Tibial artery (tissue), 4 donors: ENCODE results near the gene TM9SF4.

Experiments used
- DNase-seq, 2 donors: peaks; one replicate each; pipeline ENCODE4 v3.0.0-alpha.2; 2019
- H3K27ac ChIP-seq, 2 donors: fragments of 200-600 bp; sonication (generic) in 1 of 2; 1 replicate in 1 of 2; 2 replicates in 1 of 2; pipeline ENCODE4 v1.5.1; 2018 to 2019; ENCODE audit warnings: mild to moderate bottlenecking in 1 of 2
- H3K27me3 ChIP-seq, 2 donors: fragments of 200-600 bp; sonication (generic) in 1 of 2; one replicate each; pipeline versions ENCODE4 v1.5.1 to v1.6.0; 2016 to 2019
- H3K36me3 ChIP-seq, 3 donors: fragments of 200-600 bp; sonication (generic) in 2 of 3; one replicate each; pipeline ENCODE4 v1.5.1; 2016 to 2019; ENCODE audit warnings: mild to moderate bottlenecking in 2 of 3
- H3K4me1 ChIP-seq, 4 donors: fragments of 200-600 bp; sonication (generic) in 2 of 4; 1 replicate in 3 of 4; 2 replicates in 1 of 4; pipeline ENCODE4 v1.5.1; 2016 to 2019
- H3K4me3 ChIP-seq, 2 donors: fragments of 200-600 bp; sonication (generic) in 1 of 2; 1 replicate in 1 of 2; 2 replicates in 1 of 2; pipeline ENCODE4 v1.5.1; 2018 to 2019; ENCODE audit warnings: mild to moderate bottlenecking in 2 of 2
- H3K9me3 ChIP-seq, 3 donors: fragments of 200-600 bp; sonication (generic) in 1 of 3; one replicate each; pipeline ENCODE4 v1.5.1; 2016 to 2019
- CTCF ChIP-seq, 2 experiments: fragments of 200-600 bp in 1 of 2; fragments of 450-650 bp in 1 of 2; IDR thresholded peaks; one replicate each; pipeline ENCODE4 v1.5.1; 2017 to 2019; ENCODE audit warnings: antibody characterized with exemption in 2 of 2, mild to moderate bottlenecking in 1 of 2, moderate library complexity in 1 of 2
- intact Hi-C: fragments of 100-400 bp; cut with DNase I; formaldehyde crosslinking; loops from one replicate; pipeline ENCODE4 v1.15.0; 2023; ENCODE audit warnings: low total_unique reads

The TM9SF4 gene

DNA sequence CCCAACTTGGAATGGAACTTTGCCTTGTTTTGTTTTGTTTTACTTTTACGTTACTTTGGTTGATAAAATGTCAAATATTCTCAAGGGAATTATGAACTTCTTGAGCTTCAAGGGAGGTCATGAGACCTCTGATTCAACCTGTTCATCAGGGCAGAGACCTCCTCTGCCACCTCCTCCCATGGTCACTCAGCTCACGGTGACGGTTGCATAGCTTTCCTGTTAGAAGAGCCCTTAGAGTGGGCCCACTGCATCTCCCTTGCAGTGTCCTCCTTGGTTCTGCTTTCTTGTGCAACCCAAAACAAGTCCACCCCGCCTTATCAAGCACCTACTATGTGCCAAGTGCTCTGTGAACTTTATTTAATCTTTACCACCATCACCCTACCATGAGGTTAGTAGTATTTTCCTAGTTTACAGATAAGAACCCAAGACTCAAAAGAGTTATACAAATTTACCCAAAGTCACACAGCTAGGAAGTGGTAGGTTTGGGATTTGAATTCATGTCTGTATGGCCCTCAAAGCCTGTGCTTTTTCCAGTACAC is 15.5 kb downstream of the TM9SF4 start:
- no peaks in the 10 kb centered on the region for H3K4me1 ChIP-seq
- peaks cover 0 to 6% (median 0%) of the 10 kb centered on the region in 3 donors for H3K36me3 ChIP-seq
- intact Hi-C loops, result no loop called here
- H3K9me3 ChIP-seq, result no peaks in the 10 kb centered on the region
- TF ChIP-seq CTCF (IDR thresholded peaks at IDR 0.05), result no peak
- H3K27me3 ChIP-seq, result no peaks in the 10 kb centered on the region
- DNase-seq, result no peak
- H3K4me3 ChIP-seq, result no peak overlapping the region
- no peak overlapping the region for H3K27ac ChIP-seq

DNA sequence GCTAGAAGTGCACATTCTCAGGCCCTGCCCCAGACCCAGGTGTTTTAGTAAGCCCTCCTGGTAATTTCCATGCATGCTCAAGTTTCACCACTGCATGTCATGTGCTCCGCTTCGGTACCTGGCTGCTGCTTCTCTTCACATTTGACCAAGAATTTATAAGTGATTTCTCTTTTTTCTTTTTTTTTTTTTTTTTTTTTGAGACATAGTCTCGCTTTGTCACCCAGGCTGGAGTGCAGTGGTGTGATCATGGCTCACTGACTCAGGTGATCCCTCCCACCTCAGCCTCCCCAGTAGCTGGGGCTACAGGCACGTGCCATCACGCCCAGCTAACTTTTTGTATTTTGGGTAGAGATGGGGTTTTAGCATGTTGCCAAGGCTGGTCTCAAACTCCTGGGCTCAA is 16.0 kb downstream of the TM9SF4 start:
- Histone ChIP-seq H3K36me3 (peaks cover 0 to 6% (median 0%) of the 10 kb centered on the region in 3 donors), H3K4me3 (no peak overlapping the region), H3K27ac (no peak overlapping the region), H3K27me3 (no peaks in the 10 kb centered on the region), H3K4me1 (peaks cover 0 to 5% (median 0%) of the 10 kb centered on the region in 4 donors), H3K9me3 (no peaks in the 10 kb centered on the region)
- DNase-seq, result no peak
- intact Hi-C loops, result no loop called here
- no peak for TF ChIP-seq CTCF (IDR thresholded peaks at IDR 0.05)

DNA sequence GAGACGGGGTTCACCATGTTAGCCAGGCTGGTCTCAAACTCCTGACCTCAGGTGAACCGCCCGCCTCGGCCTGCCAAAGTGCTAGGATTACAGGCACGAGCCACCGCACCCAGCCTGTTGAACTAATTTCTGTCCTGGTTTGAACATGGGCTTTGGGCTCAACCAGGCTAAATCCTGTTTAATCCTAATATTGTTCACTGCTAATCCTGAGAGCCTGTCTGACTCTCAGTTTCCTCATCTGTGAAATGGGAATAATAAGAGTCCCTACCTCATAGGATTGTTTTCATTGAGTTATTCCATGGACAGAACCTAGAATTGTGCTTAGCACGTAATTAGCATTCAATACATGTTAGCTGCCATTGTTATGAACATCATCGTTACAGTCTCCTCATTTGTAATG is 17.4 kb downstream of the TM9SF4 start:
- no peak overlapping the region for H3K4me3 ChIP-seq
- H3K27me3 ChIP-seq, result no peaks in the 10 kb centered on the region
- no peaks in the 10 kb centered on the region for H3K9me3 ChIP-seq
- TF ChIP-seq CTCF (IDR thresholded peaks at IDR 0.05), result no peak
- no peak overlapping the region for H3K27ac ChIP-seq
- H3K4me1 ChIP-seq, result peaks cover 0 to 10% (median 0%) of the 10 kb centered on the region in 4 donors
- peaks cover 0 to 6% (median 0%) of the 10 kb centered on the region in 3 donors for H3K36me3 ChIP-seq
- intact Hi-C loops, result no loop called here
- no peak for DNase-seq

DNA sequence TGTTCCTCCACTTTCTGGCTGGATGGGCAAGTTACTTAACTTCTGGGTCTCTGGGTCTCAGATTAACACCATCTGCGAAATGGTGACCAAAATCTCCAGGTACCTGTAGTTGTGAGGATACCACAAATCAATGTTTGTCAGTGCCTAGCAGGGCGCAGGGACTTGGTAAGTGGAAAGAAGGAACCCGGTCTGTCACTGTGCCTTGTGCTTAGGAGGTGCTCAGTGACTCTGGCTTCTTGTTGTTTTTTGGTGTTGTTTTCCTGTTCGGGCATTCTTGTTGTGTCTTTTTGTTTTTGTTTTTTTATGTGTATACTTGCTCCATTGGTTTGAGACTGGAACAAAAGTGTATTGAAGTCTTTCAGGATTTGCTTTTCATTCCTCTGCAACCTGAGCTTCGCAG is 17.8 kb downstream of the TM9SF4 start:
- Histone ChIP-seq H3K36me3 (peaks cover 0 to 6% (median 0%) of the 10 kb centered on the region in 3 donors), H3K4me3 (no peak overlapping the region), H3K27me3 (no peaks in the 10 kb centered on the region), H3K9me3 (no peaks in the 10 kb centered on the region), H3K4me1 (peaks cover 0 to 10% (median 0%) of the 10 kb centered on the region in 4 donors), H3K27ac (no peak overlapping the region)
- intact Hi-C loops, result no loop called here
- DNase-seq, result no peak
- no peak for TF ChIP-seq CTCF (IDR thresholded peaks at IDR 0.05)

GRCh38 chr20:32128167-32128566 is 18.7 kb downstream of the TM9SF4 start:
- no peak for DNase-seq
- H3K4me1 ChIP-seq, result peaks cover 0 to 10% (median 0%) of the 10 kb centered on the region in 4 donors
- no peak overlapping the region for H3K27ac ChIP-seq
- TF ChIP-seq CTCF (IDR thresholded peaks at IDR 0.05), result no peak
- intact Hi-C loops, result no loop called here
- H3K27me3 ChIP-seq, result no peaks in the 10 kb centered on the region
- H3K36me3 ChIP-seq, result peaks cover 0 to 10% (median 0%) of the 10 kb centered on the region in 3 donors
- H3K4me3 ChIP-seq, result no peak overlapping the region
- no peaks in the 10 kb centered on the region for H3K9me3 ChIP-seq

DNA sequence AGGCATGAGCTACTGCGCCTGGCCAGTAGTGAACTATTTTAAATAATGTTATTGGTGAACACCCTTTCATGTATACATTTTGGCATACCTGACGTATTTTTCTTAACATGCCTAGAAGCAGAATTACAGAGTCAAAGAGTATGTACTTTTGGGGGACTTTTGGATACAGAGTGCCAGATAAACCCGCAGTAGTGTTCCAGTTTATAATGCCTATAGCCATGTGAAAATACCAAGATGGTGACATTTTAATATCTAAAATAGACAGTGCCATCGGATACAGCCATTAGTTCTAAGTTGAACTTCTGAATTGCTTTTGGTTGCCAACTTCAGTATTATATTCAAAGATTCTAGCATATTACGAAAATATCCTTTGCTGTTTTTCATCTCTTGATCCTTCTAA is 20.3 kb downstream of the TM9SF4 start:
- Histone ChIP-seq H3K4me3 (no peak overlapping the region), H3K27ac (no peak overlapping the region), H3K27me3 (no peaks in the 10 kb centered on the region), H3K9me3 (no peaks in the 10 kb centered on the region), H3K4me1 (peaks cover 0 to 10% (median 0%) of the 10 kb centered on the region in 4 donors), H3K36me3 (peaks cover 0 to 23% (median 0%) of the 10 kb centered on the region in 3 donors)
- TF ChIP-seq CTCF (IDR thresholded peaks at IDR 0.05), result no peak
- no peak for DNase-seq
- intact Hi-C loops, result no loop called here
